GM21367 (cell line): ENCODE data around the gene TAS1R2.

ENCODE experiments used
- ATAC-seq: cut with Tn5 transposase; IDR thresholded peaks from one replicate; pipeline ENCODE4 v1.9.1; 2021; ENCODE audit not compliant: unreplicated experiment

Gene TAS1R2

DNA sequence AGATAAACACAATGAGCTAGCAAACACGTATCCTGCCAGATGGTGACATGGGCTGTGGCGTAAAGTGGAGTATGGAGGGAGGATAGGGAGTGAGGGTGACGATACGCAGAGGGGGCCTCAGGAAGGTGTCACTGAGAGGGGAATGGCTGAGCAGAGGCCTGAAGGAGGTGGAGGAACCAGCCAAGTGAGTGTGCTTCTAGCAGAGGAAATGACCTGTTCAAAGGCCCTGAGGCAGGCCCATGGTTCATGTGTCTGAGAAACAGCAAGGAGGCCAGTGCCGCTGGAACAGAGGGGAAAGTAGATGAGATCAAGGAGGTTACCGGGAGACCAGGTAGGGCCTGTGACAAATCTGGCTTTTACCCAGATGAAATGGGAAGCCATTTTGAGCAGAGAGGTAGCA lies 36.0 kb downstream of the TAS1R2 start:
- no peak for ATAC-seq

- no peak for ATAC-seq
Measured at GRCh38 chr1:18820791-18821641, 38.4 kb downstream of the TAS1R2 start.

DNA sequence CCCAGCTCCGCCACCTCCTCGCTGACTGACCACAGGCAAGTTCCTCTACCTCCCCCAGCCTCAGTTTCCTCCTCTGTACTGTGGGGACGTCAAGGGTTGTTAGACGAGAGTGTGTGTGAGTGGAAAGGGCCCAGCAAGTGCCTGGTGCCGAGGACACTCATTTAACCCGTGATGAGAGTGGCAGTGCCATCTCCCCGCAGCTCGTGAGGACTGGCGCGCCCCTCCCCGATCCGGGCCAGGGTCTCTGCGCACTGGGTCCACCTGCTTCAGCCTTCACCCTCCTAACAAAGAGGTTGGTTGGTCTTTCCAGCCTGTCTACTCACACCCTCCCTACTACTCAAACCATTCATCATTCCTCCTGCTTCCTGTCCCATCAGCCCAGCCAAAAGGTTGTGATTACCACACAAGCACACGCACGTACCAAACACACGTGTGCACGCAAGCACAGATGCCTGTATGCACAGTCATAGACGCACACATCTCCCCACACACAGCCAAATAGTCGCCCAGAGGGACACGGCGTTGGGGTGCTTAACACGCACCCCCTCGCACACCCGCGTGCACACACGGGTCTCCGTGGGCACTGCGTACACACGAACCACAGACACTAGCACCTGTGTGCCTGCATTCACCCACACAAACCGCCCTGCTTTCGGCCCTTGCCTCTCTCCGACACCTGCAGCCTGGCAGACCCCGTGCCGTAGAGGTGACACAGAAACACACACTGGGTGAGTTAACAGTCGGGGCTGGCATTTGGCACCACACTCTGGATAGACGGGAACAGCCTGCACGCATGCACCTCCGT lies 39.3 kb downstream of the TAS1R2 start:
- ATAC-seq: no peak

- no peak for ATAC-seq
Measured at GRCh38 chr1:18819203-18819602, 40.3 kb downstream of the TAS1R2 start.

DNA sequence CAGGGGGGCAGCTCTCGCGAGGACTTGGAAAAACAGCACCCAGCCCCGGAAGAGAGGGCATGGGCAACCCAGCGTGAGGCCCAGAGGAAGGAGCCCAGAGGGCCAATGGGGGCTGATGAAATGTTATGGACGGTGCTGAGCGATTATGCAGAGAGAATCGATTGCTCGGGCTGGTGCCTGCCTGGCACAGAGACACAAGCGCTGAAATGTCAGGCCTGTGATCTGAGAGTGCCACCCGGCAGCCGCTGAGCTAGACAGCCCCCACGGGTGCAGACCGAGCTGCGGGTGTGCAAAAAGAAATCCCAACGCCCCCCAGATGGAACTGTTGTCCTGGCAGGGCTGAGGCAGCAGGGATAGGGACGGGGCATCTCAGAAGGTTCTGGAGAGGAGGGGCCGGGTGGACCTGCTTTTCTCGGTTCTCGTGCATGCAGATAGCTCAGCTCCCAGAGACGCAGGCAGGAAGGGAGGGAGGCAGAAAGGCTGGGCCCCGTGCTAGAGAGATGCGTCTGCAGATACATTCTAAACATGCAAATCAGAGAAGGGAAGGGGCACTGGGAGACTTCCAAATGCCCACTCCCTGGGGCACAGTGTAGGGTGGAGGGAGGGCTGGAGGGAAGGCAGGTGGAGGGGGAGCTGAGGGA lies 41.5 kb downstream of the TAS1R2 start:
- no peak for ATAC-seq

- ATAC-seq: no peak
Measured at GRCh38 chr1:18817316-18817715, 42.1 kb downstream of the TAS1R2 start.

DNA sequence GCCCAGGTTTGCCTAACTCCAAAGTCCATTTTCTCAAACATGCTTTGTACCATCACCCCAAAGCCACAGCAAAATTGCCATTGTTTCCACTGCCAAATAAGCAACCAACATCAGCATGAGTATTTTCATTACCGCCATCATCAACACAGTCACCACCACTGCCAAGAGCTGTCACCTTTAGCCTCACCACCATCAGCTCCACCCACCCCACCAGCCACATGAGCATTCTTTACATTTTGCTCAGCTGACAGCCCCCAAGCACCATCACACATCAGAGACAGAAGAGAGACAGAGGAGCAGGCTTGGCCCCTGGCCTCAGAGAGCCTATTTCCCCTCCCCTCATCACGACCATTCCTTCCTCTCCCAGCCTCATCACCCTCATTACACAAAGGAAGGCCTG lies 42.7 kb downstream of the TAS1R2 start:
- no peak for ATAC-seq

GRCh38 chr1:18814874-18815531 lies 44.5 kb downstream of the TAS1R2 start:
- no peak for ATAC-seq

GRCh38 chr1:18814425-18814824 lies 45.0 kb downstream of the TAS1R2 start:
- ATAC-seq: no peak

DNA sequence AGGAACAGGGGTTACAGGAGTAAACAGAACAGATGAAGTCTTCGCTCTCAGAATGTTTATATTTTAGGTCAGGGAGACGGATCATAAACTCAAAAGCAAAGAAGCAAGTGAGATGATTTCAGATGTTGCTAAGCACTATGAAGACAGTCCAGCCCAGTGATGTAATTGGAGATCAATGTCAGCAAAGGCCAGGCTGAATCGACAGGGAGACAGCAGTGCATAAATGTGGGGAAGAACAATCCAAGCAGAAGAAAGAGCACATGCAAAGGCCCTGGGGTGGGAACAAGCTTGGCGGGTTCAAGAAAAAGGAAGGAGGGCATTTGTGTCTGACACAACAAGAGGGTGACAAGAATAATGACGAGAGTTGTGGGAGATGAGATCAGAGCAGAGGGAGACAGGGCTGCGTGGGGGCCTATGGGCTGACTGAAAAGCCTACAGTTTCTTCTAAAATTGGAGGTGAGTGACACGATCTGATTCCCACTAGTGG lies 47.0 kb downstream of the TAS1R2 start:
- no peak for ATAC-seq

DNA sequence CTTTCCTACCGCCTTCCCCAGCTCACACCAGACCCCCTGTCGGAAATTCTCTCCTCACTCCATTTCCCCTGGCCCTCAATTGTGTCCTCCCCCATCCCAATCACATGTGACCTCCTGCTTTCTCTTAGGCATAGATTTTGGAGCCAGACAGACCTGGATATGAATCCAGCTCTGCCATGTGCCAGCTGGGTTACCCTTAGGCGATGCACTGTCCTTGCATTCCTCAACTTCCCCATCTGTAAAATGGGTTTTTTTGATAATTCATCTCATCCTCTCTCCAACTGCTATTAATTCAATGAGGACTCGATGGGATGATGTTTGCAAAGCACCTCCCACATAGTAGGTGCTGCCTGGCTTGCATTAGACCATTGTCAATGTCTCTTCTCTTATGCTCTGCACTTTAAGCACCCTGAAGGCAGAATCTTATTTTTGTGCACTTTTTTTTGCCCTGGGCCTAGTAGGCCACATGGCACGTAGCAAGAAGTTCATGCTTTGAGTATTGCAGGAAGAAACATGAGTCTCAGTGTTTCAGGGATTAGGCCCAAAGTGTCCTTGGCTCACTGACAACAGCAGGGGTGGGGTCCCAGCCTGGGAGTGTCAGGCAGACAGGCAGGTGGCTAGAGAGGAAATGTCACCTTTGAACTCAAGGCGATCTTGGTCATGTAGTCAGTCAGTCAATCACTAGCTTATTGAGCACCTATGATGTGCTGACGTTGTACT lies 47.6 kb downstream of the TAS1R2 start:
- no peak for ATAC-seq

DNA sequence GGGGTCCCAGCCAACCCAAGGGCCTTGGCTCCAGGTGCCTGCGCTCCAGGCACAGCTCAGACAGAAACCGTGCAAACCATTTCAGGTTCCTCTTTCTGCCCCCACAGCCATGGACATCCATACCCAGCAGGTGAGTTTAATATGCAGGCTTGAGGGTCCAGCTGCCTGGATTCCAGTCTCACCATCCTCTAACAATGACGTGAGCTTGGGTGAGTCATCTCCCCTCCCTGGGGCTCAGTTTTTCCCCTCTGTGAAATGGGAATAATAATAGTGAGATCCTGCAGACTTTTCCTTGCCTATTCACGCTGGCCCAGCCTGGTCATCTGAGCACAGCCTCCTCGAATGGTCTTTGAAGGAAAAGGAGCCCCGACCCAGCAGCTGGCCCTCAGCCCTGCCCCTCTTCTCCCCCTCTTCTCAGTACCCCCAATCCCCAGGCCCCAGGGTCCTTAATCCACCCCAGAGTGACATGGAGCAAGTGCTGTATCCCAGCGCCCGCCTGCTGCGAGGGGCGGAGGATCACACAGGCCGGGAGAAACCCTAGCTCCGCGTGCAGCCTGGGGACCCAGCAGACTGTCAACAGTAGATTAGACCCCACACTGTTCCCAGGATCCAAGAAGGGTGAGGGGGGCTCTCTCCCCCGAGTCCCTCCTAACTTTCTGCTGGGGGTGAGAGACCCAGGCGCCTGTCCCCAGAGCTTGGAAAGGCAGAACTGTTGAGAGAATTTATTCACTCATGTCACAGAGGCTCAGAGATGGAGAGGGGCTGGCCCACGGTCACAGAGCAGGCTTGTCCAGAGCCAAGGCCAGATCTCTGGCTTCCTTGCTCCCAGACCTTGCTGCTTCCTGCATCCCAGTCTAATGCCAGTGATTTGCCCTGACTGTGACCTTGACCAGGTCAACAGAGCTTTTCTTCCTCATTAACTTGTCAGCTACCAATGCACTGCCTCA lies 49.2 kb downstream of the TAS1R2 start:
- ATAC-seq: no peak

- no peak for ATAC-seq
Measured at GRCh38 chr1:18808550-18808949, 50.9 kb downstream of the TAS1R2 start.

GRCh38 chr1:18807334-18808063 lies 52.0 kb downstream of the TAS1R2 start:
- no peak for ATAC-seq

DNA sequence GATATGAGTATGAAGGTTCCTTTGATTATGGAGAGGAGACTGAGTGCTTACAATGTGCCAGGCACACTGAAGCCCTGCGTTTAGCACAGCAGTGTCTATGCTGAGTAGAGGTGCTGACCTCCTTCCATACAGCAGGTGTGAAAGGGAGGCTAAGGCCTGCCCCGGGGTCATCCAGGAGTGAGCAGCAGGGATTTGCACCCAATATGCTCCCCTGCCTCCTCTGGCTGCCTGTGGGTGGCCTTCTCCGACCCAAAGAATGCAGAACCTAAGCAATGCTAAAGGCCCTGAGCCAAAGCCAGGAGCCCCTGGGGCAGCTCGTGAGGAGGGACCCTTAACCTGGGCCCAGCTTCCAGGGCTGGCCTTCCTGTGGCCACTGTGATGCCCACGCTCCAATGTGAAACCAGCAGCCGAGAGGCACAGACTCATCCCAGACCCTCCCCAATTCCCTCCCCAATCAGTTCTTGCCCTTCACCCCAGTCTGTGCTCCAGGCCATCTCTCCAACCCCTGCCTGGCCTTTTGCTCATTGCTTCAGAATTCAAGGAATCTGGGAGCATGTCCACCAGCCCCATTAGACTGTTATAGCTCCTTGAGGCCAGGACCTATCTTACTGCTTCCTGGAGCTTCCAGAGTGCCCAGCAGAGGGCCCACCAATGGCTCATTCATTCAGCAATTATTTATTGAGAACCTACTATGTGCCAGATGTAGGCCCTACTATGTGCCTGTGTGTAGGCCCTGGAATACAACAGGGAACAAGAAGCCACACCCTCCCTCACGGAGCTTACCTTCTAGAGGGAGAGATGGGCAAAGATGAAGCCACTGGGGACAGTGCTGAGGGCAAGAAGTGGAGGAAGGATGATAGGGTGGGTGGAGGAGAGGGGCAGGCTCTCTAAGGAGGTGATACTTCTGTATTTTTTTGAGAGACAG lies 53.3 kb downstream of the TAS1R2 start:
- ATAC-seq: no peak

- ATAC-seq: no peak
Measured at GRCh38 chr1:18805150-18805879, 54.1 kb downstream of the TAS1R2 start.

- no peak for ATAC-seq
Measured at GRCh38 chr1:18803851-18804250, 55.6 kb downstream of the TAS1R2 start.
